ENCODE measurements around the gene ARHGAP22.
"Not testable (repeated sequence)": the region's sequence is repeated elsewhere in the genome, so short reads cannot be mapped to it uniquely, and the experiment has no call there.

ARHGAP22 gene

GRCh38 chr10:48450233-48450740 lies 154.6 kb downstream of the ARHGAP22 start:
- no peak for DNase-seq (ENCODE audit: low read depth)

- no peak for DNase-seq (ENCODE audit: low read depth)
These were observed 155.2 kb downstream of the ARHGAP22 start for GRCh38 chr10:48449501-48450232.

- DNase-seq (ENCODE audit: low read depth): peak; percentile 26
These were observed 156.1 kb downstream of the ARHGAP22 start for GRCh38 chr10:48448796-48449195.

- DNase-seq (ENCODE audit: low read depth): no peak
These were observed 157.3 kb downstream of the ARHGAP22 start for GRCh38 chr10:48447356-48448215.

- DNase-seq (ENCODE audit: low read depth): no peak
These were observed 158.1 kb downstream of the ARHGAP22 start for GRCh38 chr10:48446785-48447184.

GRCh38 chr10:48445932-48446331 lies 158.9 kb downstream of the ARHGAP22 start:
- DNase-seq (ENCODE audit: low read depth): no peak

- no peak for DNase-seq (ENCODE audit: low read depth)
These were observed 159.7 kb downstream of the ARHGAP22 start for GRCh38 chr10:48444861-48445841.

- DNase-seq (ENCODE audit: low read depth): no peak
These were observed 160.6 kb downstream of the ARHGAP22 start for GRCh38 chr10:48444266-48444665.

- DNase-seq (ENCODE audit: low read depth): no peak
These were observed 162.1 kb downstream of the ARHGAP22 start for GRCh38 chr10:48442809-48443177.

- no peak for DNase-seq (ENCODE audit: low read depth)
These were observed 162.6 kb downstream of the ARHGAP22 start for GRCh38 chr10:48442090-48442808.

- DNase-seq (ENCODE audit: low read depth): no peak
These were observed 164.1 kb downstream of the ARHGAP22 start for GRCh38 chr10:48440771-48441170.

GRCh38 chr10:48439581-48440041 lies 165.3 kb downstream of the ARHGAP22 start:
- no peak for DNase-seq (ENCODE audit: low read depth)

GRCh38 chr10:48439031-48439430 lies 165.8 kb downstream of the ARHGAP22 start:
- peak; percentile 67 for DNase-seq (ENCODE audit: low read depth)

- no peak for DNase-seq (ENCODE audit: low read depth)
These were observed 167.3 kb downstream of the ARHGAP22 start for GRCh38 chr10:48437546-48437945.

GRCh38 chr10:48431871-48432270 lies 173.0 kb downstream of the ARHGAP22 start:
- DNase-seq (ENCODE audit: low read depth): no peak

- DNase-seq (ENCODE audit: low read depth): no peak
These were observed 174.4 kb downstream of the ARHGAP22 start for GRCh38 chr10:48430402-48430993.

GRCh38 chr10:48429309-48429708 lies 175.6 kb downstream of the ARHGAP22 start:
- DNase-seq (ENCODE audit: low read depth): no peak

GRCh38 chr10:48428896-48429295 lies 176.0 kb downstream of the ARHGAP22 start:
- no peak for DNase-seq (ENCODE audit: low read depth)

GRCh38 chr10:48423884-48424283 lies 181.0 kb downstream of the ARHGAP22 start:
- DNase-seq (ENCODE audit: low read depth): no peak

- DNase-seq (ENCODE audit: low read depth): not testable (repeated sequence)
These were observed 183.0 kb downstream of the ARHGAP22 start for GRCh38 chr10:48421862-48422261.

GRCh38 chr10:48419714-48420113 lies 185.2 kb downstream of the ARHGAP22 start:
- no peak for DNase-seq (ENCODE audit: low read depth)
